ENCODE measurements around the gene MEOX1. TPM values are rescaled to one million over a fixed set of nuclear protein-coding genes. Genes with fewer than 3 reads are reported as not detected.

The MEOX1 gene
- total and polyA plus RNA-seq, 4 donors: 0.26 to 1.2 (median 0.70) TPM

- H3K27ac ChIP-seq (ENCODE audit: low read depth in 1 of 2, low read length in 1 of 2): no peak overlapping the region
- H3K9ac ChIP-seq (ENCODE audit: insufficient read depth in 1 of 2, low read length in 2 of 2): no peak overlapping the region
- H3K36me3 ChIP-seq (ENCODE audit: control insufficient read depth in 4 of 4, insufficient read depth in 4 of 4, low read length in 4 of 4): no peaks in the 10 kb centered on the region
- no peak for TF ChIP-seq CTCF (IDR thresholded peaks at IDR 0.05; ENCODE audit: control extremely low read depth, extremely low read depth)
- H3K4me3 ChIP-seq: no peak overlapping the region
- WGBS, 2 donors: 86 to 89% methylated on average over 13 of the region's 13 CpGs
- ATAC-seq (ENCODE audit: insufficient read depth, low FRiP score) (no peak), DNase-seq (no peak)
- no peaks in the 10 kb centered on the region for H3K9me3 ChIP-seq (ENCODE audit: control insufficient read depth in 4 of 4, insufficient read depth in 3 of 4, low read length in 3 of 4)
- H3K27me3 ChIP-seq (ENCODE audit: control insufficient read depth in 3 of 3, insufficient read depth in 3 of 3, low read length in 2 of 3): no peaks in the 10 kb centered on the region
- H3K4me1 ChIP-seq (ENCODE audit: control insufficient read depth in 5 of 5, insufficient read depth in 5 of 5, low read length in 5 of 5): peaks cover 0 to 26% (median 7%) of the 10 kb centered on the region in 5 donors
These were observed 24.0 kb downstream of the MEOX1 start for GRCh38 chr17:43637563-43638323.

- Histone ChIP-seq H3K27me3 (ENCODE audit: control insufficient read depth in 3 of 3, insufficient read depth in 3 of 3, low read length in 2 of 3) (no peaks in the 10 kb centered on the region), H3K36me3 (ENCODE audit: control insufficient read depth in 4 of 4, insufficient read depth in 4 of 4, low read length in 4 of 4) (no peaks in the 10 kb centered on the region), H3K9me3 (ENCODE audit: control insufficient read depth in 4 of 4, insufficient read depth in 3 of 4, low read length in 3 of 4) (no peaks in the 10 kb centered on the region), H3K27ac (ENCODE audit: low read depth in 1 of 2, low read length in 1 of 2) (no peak overlapping the region), H3K4me1 (ENCODE audit: control insufficient read depth in 5 of 5, insufficient read depth in 5 of 5, low read length in 5 of 5) (peaks cover 0 to 22% (median 8%) of the 10 kb centered on the region in 5 donors), H3K4me3 (no peak overlapping the region), H3K9ac (ENCODE audit: insufficient read depth in 1 of 2, low read length in 2 of 2) (no peak overlapping the region)
- no peak for TF ChIP-seq CTCF (IDR thresholded peaks at IDR 0.05; ENCODE audit: control extremely low read depth, extremely low read depth)
- WGBS, 2 donors: 84 to 89% methylated on average over 5 of the region's 5 CpGs
- no peak for DNase-seq
- ATAC-seq (ENCODE audit: insufficient read depth, low FRiP score): no peak
These were observed 25.3 kb downstream of the MEOX1 start for GRCh38 chr17:43636426-43636825.

- H3K9ac ChIP-seq (ENCODE audit: insufficient read depth in 1 of 2, low read length in 2 of 2): no peak overlapping the region
- H3K4me3 ChIP-seq: no peak overlapping the region
- H3K27ac ChIP-seq (ENCODE audit: low read depth in 1 of 2, low read length in 1 of 2): peak overlapping the region in 1 of 2 donors; percentile 10
- DNase-seq: peak; percentile 33 to 68 (median 48)
- 61 to 72% methylated on average over 13 of the region's 13 CpGs for WGBS, 2 donors
- TF ChIP-seq CTCF (IDR thresholded peaks at IDR 0.05; ENCODE audit: control extremely low read depth, extremely low read depth): no peak
- H3K27me3 ChIP-seq (ENCODE audit: control insufficient read depth in 3 of 3, insufficient read depth in 3 of 3, low read length in 2 of 3): no peaks in the 10 kb centered on the region
- ATAC-seq (ENCODE audit: insufficient read depth, low FRiP score): no peak
- no peaks in the 10 kb centered on the region for H3K36me3 ChIP-seq (ENCODE audit: control insufficient read depth in 4 of 4, insufficient read depth in 4 of 4, low read length in 4 of 4)
- peaks cover 0 to 13% (median 4%) of the 10 kb centered on the region in 5 donors for H3K4me1 ChIP-seq (ENCODE audit: control insufficient read depth in 5 of 5, insufficient read depth in 5 of 5, low read length in 5 of 5)
- no peaks in the 10 kb centered on the region for H3K9me3 ChIP-seq (ENCODE audit: control insufficient read depth in 4 of 4, insufficient read depth in 3 of 4, low read length in 3 of 4)
These were observed 27.1 kb downstream of the MEOX1 start for GRCh38 chr17:43634591-43635125.
